ENCODE measurements around the gene LRRC3.

GRCh38 chr21:44456915-44457736 is 1.8 kb downstream of the LRRC3 start:
- TF ChIP-seq CTCF (IDR thresholded peaks at IDR 0.05) (no peak), POLR2A (IDR thresholded peaks at IDR 0.05) (no peak)

All from Peyer's patch (tissue), 4 donors.